Endodermal cell (in vitro differentiated cells): ENCODE results near the gene IARS1. TPM values are rescaled to one million over a fixed set of nuclear protein-coding genes. Genes with fewer than 3 reads are reported as not detected.
A peak's percentile ranks its signal among the peaks of the same experiment; 100 is the strongest.

Experiments
- DNase-seq: peaks from one replicate; pipeline ENCODE4 v3.0.0-alpha.2; 2017
- H3K27ac ChIP-seq: 2 replicates; pipeline ENCODE4 v1.5.1; 2013; ENCODE audit warnings: mild to moderate bottlenecking, low read depth, low read length, moderate library complexity
- H3K27me3 ChIP-seq: 2 replicates; pipeline ENCODE4 v1.6.1; 2013; ENCODE audit warnings: mild to moderate bottlenecking, low read length, moderate library complexity; ENCODE audit not compliant: insufficient read depth, control insufficient read depth, poor library complexity, severe bottlenecking
- H3K36me3 ChIP-seq: 2 replicates; pipeline ENCODE4 v1.7.0; 2013; ENCODE audit warnings: mild to moderate bottlenecking, low read length, moderate library complexity; ENCODE audit not compliant: control insufficient read depth, insufficient read depth
- H3K4me1 ChIP-seq: one replicate; pipeline ENCODE4 v1.7.0; 2013; ENCODE audit warnings: low read length; ENCODE audit not compliant: control insufficient read depth, insufficient read depth
- H3K4me3 ChIP-seq: 2 replicates; pipeline ENCODE4 v1.5.1; 2013; ENCODE audit warnings: mild to moderate bottlenecking, low read length, moderate library complexity
- H3K9ac ChIP-seq: 2 replicates; pipeline ENCODE4 v1.6.1; 2013; ENCODE audit warnings: mild to moderate bottlenecking, low read length, moderate library complexity; ENCODE audit not compliant: poor library complexity, severe bottlenecking; ENCODE audit errors: extremely low read depth
- H3K9me3 ChIP-seq: 2 replicates; pipeline ENCODE4 v1.6.1; 2013; ENCODE audit warnings: mild to moderate bottlenecking, low read length, moderate library complexity; ENCODE audit not compliant: control insufficient read depth
- H3K27ac Mint-ChIP-seq: 2 replicates; pipeline ENCODE4 v1.8.0; 2020; ENCODE audit warnings: mixed read lengths
- H3K27me3 Mint-ChIP-seq: 2 replicates; pipeline ENCODE4 v1.8.0; 2021; ENCODE audit warnings: mild to moderate bottlenecking, mixed read lengths; ENCODE audit not compliant: insufficient read depth
- H3K36me3 Mint-ChIP-seq: 2 replicates; pipeline ENCODE4 v1.8.0; 2020; ENCODE audit warnings: low read depth, mixed read lengths
- H3K4me1 Mint-ChIP-seq: 2 replicates; pipeline ENCODE4 v1.8.0; 2020; ENCODE audit warnings: mixed read lengths
- H3K4me3 Mint-ChIP-seq: 2 replicates; pipeline ENCODE4 v1.8.0; 2020; ENCODE audit warnings: mild to moderate bottlenecking, moderate library complexity, mixed read lengths
- H3K9me3 Mint-ChIP-seq: 2 replicates; pipeline ENCODE4 v1.8.0; 2020; ENCODE audit warnings: mild to moderate bottlenecking, mixed read lengths
- WGBS, 2 experiments: methylation state at CpG; one replicate each; pipeline versions ENCODE4 v1.1.5 to v1.1.7; 2013; ENCODE audit warnings: missing lambda C conversion rate in 2 of 2, mixed read lengths in 1 of 2; ENCODE audit not compliant: insufficient coverage in 1 of 2, insufficient read length in 1 of 2; 5-methylcytosine and 5-hydroxymethylcytosine counted together
- total RNA-seq, 2 donors: library from RNA; stranded (reverse); fragmentation: NEBNext Ultra II Directional in 1 of 2; extraction: Animal tissue kit (Norgen Biotek cat#: 25700) in 1 of 2; gene quantifications; 2 replicates in 1 of 2; 3 replicates in 1 of 2; pipeline ENCODE4 v1.2.1, GENCODE V29; 2021
- TF ChIP-seq, protein P1 (sequence below): fragments of 200-600 bp; sonication (generic); conservative IDR thresholded peaks from 2 replicates; pipeline ENCODE4 v1.5.0; 2021; ENCODE audit warnings: antibody characterized with exemption, mild to moderate bottlenecking

IARS1 gene
- total RNA-seq, 2 donors from 2014 or later = 170 to 173 TPM

GRCh38 chr9:92313624-92314012, 20.1 kb upstream of the IARS1 start:
- no peak for DNase-seq
- Histone ChIP-seq H3K27ac (no peak overlapping the region), H3K36me3 (peaks cover 73% of the 10 kb centered on the region), H3K4me1 (peaks cover 5% of the 10 kb centered on the region), H3K4me3 (no peak overlapping the region), H3K9ac (no peak overlapping the region), H3K9me3 (no peaks in the 10 kb centered on the region), H3K27me3 (no peaks in the 10 kb centered on the region)
- TF ChIP-seq, protein P1, sequence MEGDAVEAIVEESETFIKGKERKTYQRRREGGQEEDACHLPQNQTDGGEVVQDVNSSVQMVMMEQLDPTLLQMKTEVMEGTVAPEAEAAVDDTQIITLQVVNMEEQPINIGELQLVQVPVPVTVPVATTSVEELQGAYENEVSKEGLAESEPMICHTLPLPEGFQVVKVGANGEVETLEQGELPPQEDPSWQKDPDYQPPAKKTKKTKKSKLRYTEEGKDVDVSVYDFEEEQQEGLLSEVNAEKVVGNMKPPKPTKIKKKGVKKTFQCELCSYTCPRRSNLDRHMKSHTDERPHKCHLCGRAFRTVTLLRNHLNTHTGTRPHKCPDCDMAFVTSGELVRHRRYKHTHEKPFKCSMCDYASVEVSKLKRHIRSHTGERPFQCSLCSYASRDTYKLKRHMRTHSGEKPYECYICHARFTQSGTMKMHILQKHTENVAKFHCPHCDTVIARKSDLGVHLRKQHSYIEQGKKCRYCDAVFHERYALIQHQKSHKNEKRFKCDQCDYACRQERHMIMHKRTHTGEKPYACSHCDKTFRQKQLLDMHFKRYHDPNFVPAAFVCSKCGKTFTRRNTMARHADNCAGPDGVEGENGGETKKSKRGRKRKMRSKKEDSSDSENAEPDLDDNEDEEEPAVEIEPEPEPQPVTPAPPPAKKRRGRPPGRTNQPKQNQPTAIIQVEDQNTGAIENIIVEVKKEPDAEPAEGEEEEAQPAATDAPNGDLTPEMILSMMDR = no peak
- peak overlapping the region; percentile 50 for H3K27ac Mint-ChIP-seq
- peaks cover 64% of the 10 kb centered on the region for H3K36me3 Mint-ChIP-seq
- no peaks in the 10 kb centered on the region for H3K27me3 Mint-ChIP-seq
- 95% methylated on average over 2 of the region's 2 CpGs; no CpG with 5 or more reads in 1 of the 2 experiments for WGBS, 2 experiments
- peaks cover 8% of the 10 kb centered on the region for H3K4me1 Mint-ChIP-seq
- H3K9me3 Mint-ChIP-seq = no peaks in the 10 kb centered on the region
- H3K4me3 Mint-ChIP-seq = no peak overlapping the region

GRCh38 chr9:92312887-92313623, 19.6 kb upstream of the IARS1 start:
- peaks cover 63% of the 10 kb centered on the region for H3K36me3 Mint-ChIP-seq
- peaks cover 8% of the 10 kb centered on the region for H3K4me1 Mint-ChIP-seq
- H3K27me3 Mint-ChIP-seq = no peaks in the 10 kb centered on the region
- Histone ChIP-seq H3K27me3 (no peaks in the 10 kb centered on the region), H3K36me3 (peaks cover 73% of the 10 kb centered on the region), H3K9ac (no peak overlapping the region), H3K9me3 (no peaks in the 10 kb centered on the region), H3K4me3 (peak overlapping the region; percentile 15), H3K27ac (no peak overlapping the region), H3K4me1 (peaks cover 5% of the 10 kb centered on the region)
- H3K27ac Mint-ChIP-seq = peak overlapping the region; percentile 50
- TF ChIP-seq, protein P1 = no peak
- H3K9me3 Mint-ChIP-seq = no peaks in the 10 kb centered on the region
- 95 to 97% methylated on average over 4 to 6 of the region's 6 CpGs for WGBS, 2 experiments
- no peak overlapping the region for H3K4me3 Mint-ChIP-seq
- no peak for DNase-seq

GRCh38 chr9:92310562-92310961, 17.1 kb upstream of the IARS1 start:
- H3K9ac ChIP-seq = no peak overlapping the region
- no peak overlapping the region for H3K4me3 Mint-ChIP-seq
- H3K4me1 Mint-ChIP-seq = peaks cover 8% of the 10 kb centered on the region
- no peak overlapping the region for H3K27ac ChIP-seq
- TF ChIP-seq, protein P1 = no peak
- 91 to 100% methylated on average over 2 to 3 of the region's 3 CpGs for WGBS, 2 experiments
- no peak overlapping the region for H3K27ac Mint-ChIP-seq
- H3K27me3 ChIP-seq = no peaks in the 10 kb centered on the region
- no peak for DNase-seq
- H3K36me3 ChIP-seq = peaks cover 73% of the 10 kb centered on the region
- H3K4me1 ChIP-seq = peaks cover 5% of the 10 kb centered on the region
- H3K9me3 ChIP-seq = no peaks in the 10 kb centered on the region
- H3K4me3 ChIP-seq = no peak overlapping the region
- no peaks in the 10 kb centered on the region for H3K9me3 Mint-ChIP-seq
- H3K27me3 Mint-ChIP-seq = no peaks in the 10 kb centered on the region
- H3K36me3 Mint-ChIP-seq = peaks cover 62% of the 10 kb centered on the region
